ENCODE results near the gene PRKCZ.

Gene PRKCZ

GRCh38 chr1:2070016-2070415 lies 19.8 kb downstream of the PRKCZ start:
- peaks cover 4% of the 10 kb centered on the region for H3K4me1 ChIP-seq (ENCODE audit: insufficient read depth, insufficient read length)
- no peak overlapping the region for H3K9ac ChIP-seq (ENCODE audit: insufficient read length, low read depth)
- no peaks in the 10 kb centered on the region for H3K36me3 ChIP-seq (ENCODE audit: insufficient read depth, insufficient read length, low read length)
- no peak for TF ChIP-seq YY1 (IDR thresholded peaks at IDR 0.05; ENCODE audit: insufficient read depth, insufficient read length)
- no peak for TF ChIP-seq SUZ12 (IDR thresholded peaks at IDR 0.05; ENCODE audit: extremely low read depth, insufficient read depth, insufficient read length)
- no peak for TF ChIP-seq ZNF274 (IDR thresholded peaks at IDR 0.05; ENCODE audit: low read depth, low read length)
- no peak overlapping the region for H3K4me3 ChIP-seq (ENCODE audit: insufficient read length, low read depth)
- no peaks in the 10 kb centered on the region for H3K27me3 ChIP-seq (ENCODE audit: insufficient read depth, insufficient read length)
- no peaks in the 10 kb centered on the region for H3K9me3 ChIP-seq (ENCODE audit: insufficient read depth, low read length)
- DNase-seq (ENCODE audit: low read depth, low spot score), result no peak

DNA sequence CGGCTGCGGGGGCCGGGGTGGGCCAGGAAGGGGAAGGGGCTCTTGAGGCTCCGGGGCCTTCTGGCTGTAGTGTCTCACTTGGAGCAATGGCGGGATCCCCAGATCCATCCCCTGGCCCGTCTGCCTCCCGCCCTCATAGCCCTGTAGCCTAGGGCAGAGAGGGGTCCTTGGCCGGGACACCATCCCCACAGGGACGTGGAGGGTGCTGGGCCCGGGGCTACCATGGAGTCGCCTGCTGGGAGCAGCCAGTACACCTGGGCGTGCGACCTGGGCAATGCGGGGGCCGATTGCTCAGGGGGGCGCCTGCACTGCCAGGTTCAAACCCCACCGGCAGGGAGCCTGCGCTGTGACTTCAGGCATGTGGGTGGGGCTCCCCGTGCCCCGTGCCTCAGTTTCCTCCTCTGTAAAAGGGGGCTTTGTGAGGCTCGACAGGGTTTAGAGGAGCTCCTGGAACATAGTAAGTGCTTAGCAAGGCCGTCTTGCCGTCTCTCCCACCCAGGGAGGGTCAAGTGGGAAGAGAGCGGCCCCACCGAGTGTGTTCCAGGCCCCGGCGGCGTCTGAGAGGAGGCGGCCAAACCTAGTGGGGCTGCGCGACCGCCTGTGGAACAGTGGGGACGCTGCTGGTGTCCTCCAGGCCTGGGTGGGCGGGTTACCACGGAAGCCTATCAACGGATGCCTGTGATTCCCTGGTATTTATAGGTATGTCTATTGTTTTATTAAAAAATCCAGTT lies 20.8 kb downstream of the PRKCZ start:
- Histone ChIP-seq H3K27me3 (ENCODE audit: insufficient read depth, insufficient read length) (no peaks in the 10 kb centered on the region), H3K9ac (ENCODE audit: insufficient read length, low read depth) (no peak overlapping the region), H3K9me3 (ENCODE audit: insufficient read depth, low read length) (no peaks in the 10 kb centered on the region), H3K36me3 (ENCODE audit: insufficient read depth, insufficient read length, low read length) (no peaks in the 10 kb centered on the region), H3K4me1 (ENCODE audit: insufficient read depth, insufficient read length) (peaks cover 4% of the 10 kb centered on the region), H3K4me3 (ENCODE audit: insufficient read length, low read depth) (no peak overlapping the region)
- TF ChIP-seq SUZ12 (IDR thresholded peaks at IDR 0.05; ENCODE audit: extremely low read depth, insufficient read depth, insufficient read length), result no peak
- TF ChIP-seq YY1 (IDR thresholded peaks at IDR 0.05; ENCODE audit: insufficient read depth, insufficient read length), result no peak
- TF ChIP-seq ZNF274 (IDR thresholded peaks at IDR 0.05; ENCODE audit: low read depth, low read length), result no peak
- DNase-seq (ENCODE audit: low read depth, low spot score), result no peak

- no peak overlapping the region for H3K4me3 ChIP-seq (ENCODE audit: insufficient read length, low read depth)
- TF ChIP-seq SUZ12 (IDR thresholded peaks at IDR 0.05; ENCODE audit: extremely low read depth, insufficient read depth, insufficient read length) (no peak), ZNF274 (IDR thresholded peaks at IDR 0.05; ENCODE audit: low read depth, low read length) (no peak), YY1 (IDR thresholded peaks at IDR 0.05; ENCODE audit: insufficient read depth, insufficient read length) (no peak)
- DNase-seq (ENCODE audit: low read depth, low spot score), result no peak
- no peaks in the 10 kb centered on the region for H3K36me3 ChIP-seq (ENCODE audit: insufficient read depth, insufficient read length, low read length)
- peaks cover 4% of the 10 kb centered on the region for H3K4me1 ChIP-seq (ENCODE audit: insufficient read depth, insufficient read length)
- H3K9ac ChIP-seq (ENCODE audit: insufficient read length, low read depth), result no peak overlapping the region
- H3K9me3 ChIP-seq (ENCODE audit: insufficient read depth, low read length), result peaks cover 4% of the 10 kb centered on the region; the same call in 1 of the 2 replicates
- no peaks in the 10 kb centered on the region for H3K27me3 ChIP-seq (ENCODE audit: insufficient read depth, insufficient read length)
These were observed 22.0 kb downstream of the PRKCZ start for GRCh38 chr1:2072109-2072806.

DNA sequence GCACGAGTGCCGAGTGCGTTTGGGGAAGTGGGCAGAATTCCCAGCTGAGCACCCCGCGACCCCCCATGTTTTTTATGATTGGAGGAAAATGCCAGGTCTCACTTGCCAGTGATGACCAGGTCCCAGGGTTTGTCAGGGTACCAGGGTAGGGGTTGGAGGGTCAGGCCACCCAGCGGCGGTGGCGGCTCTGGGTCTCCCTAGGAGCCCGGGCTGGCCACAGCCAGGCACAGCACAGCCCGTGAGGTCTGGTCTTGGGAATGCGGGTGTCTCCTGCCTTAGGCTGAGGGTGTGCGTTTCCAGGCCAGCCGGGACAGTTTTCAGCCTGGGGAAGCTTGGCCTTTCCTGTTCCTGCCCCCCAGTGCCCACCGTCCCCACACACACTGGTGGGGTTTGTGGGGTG lies 22.7 kb downstream of the PRKCZ start:
- H3K4me3 ChIP-seq (ENCODE audit: insufficient read length, low read depth), result no peak overlapping the region
- no peaks in the 10 kb centered on the region for H3K27me3 ChIP-seq (ENCODE audit: insufficient read depth, insufficient read length)
- peaks cover 2% of the 10 kb centered on the region for H3K36me3 ChIP-seq (ENCODE audit: insufficient read depth, insufficient read length, low read length)
- peaks cover 4% of the 10 kb centered on the region for H3K4me1 ChIP-seq (ENCODE audit: insufficient read depth, insufficient read length)
- TF ChIP-seq SUZ12 (IDR thresholded peaks at IDR 0.05; ENCODE audit: extremely low read depth, insufficient read depth, insufficient read length) (no peak), ZNF274 (IDR thresholded peaks at IDR 0.05; ENCODE audit: low read depth, low read length) (no peak), YY1 (IDR thresholded peaks at IDR 0.05; ENCODE audit: insufficient read depth, insufficient read length) (no peak)
- no peak overlapping the region for H3K9ac ChIP-seq (ENCODE audit: insufficient read length, low read depth)
- DNase-seq (ENCODE audit: low read depth, low spot score), result no peak
- peaks cover 11% of the 10 kb centered on the region; the same call in 1 of the 2 replicates for H3K9me3 ChIP-seq (ENCODE audit: insufficient read depth, low read length)

GRCh38 chr1:2073382-2074230 lies 23.4 kb downstream of the PRKCZ start:
- H3K4me3 ChIP-seq (ENCODE audit: insufficient read length, low read depth), result no peak overlapping the region
- DNase-seq (ENCODE audit: low read depth, low spot score), result no peak
- peaks cover 4% of the 10 kb centered on the region for H3K4me1 ChIP-seq (ENCODE audit: insufficient read depth, insufficient read length)
- no peaks in the 10 kb centered on the region for H3K27me3 ChIP-seq (ENCODE audit: insufficient read depth, insufficient read length)
- H3K9ac ChIP-seq (ENCODE audit: insufficient read length, low read depth), result no peak overlapping the region
- TF ChIP-seq YY1 (IDR thresholded peaks at IDR 0.05; ENCODE audit: insufficient read depth, insufficient read length) (no peak), ZNF274 (IDR thresholded peaks at IDR 0.05; ENCODE audit: low read depth, low read length) (no peak), SUZ12 (IDR thresholded peaks at IDR 0.05; ENCODE audit: extremely low read depth, insufficient read depth, insufficient read length) (no peak)
- peaks cover 17% of the 10 kb centered on the region; the same call in 1 of the 2 replicates for H3K9me3 ChIP-seq (ENCODE audit: insufficient read depth, low read length)
- peaks cover 2% of the 10 kb centered on the region for H3K36me3 ChIP-seq (ENCODE audit: insufficient read depth, insufficient read length, low read length)

GRCh38 chr1:2074396-2074795 lies 24.2 kb downstream of the PRKCZ start:
- no peaks in the 10 kb centered on the region for H3K27me3 ChIP-seq (ENCODE audit: insufficient read depth, insufficient read length)
- no peak overlapping the region for H3K9ac ChIP-seq (ENCODE audit: insufficient read length, low read depth)
- peaks cover 2% of the 10 kb centered on the region for H3K36me3 ChIP-seq (ENCODE audit: insufficient read depth, insufficient read length, low read length)
- H3K9me3 ChIP-seq (ENCODE audit: insufficient read depth, low read length), result peaks cover 22% of the 10 kb centered on the region; the same call in 1 of the 2 replicates
- no peak overlapping the region for H3K4me3 ChIP-seq (ENCODE audit: insufficient read length, low read depth)
- DNase-seq (ENCODE audit: low read depth, low spot score), result no peak
- H3K4me1 ChIP-seq (ENCODE audit: insufficient read depth, insufficient read length), result peaks cover 4% of the 10 kb centered on the region
- TF ChIP-seq YY1 (IDR thresholded peaks at IDR 0.05; ENCODE audit: insufficient read depth, insufficient read length), result no peak

Data from NT2/D1 (cell line).